Duodenal mucosa (tissue), 2 donors: ENCODE measurements around the gene PEX16.
A peak's percentile ranks its signal among the peaks of the same experiment; 100 is the strongest.

ENCODE experiments used
- H3K27ac ChIP-seq: one replicate; pipeline ENCODE4 v1.7.0; 2013; ENCODE audit warnings: low read depth, low read length
- H3K27me3 ChIP-seq, 2 donors: one replicate each; pipeline ENCODE4 v1.7.0; 2013; ENCODE audit warnings: low read length in 2 of 2, control low read depth in 1 of 2; ENCODE audit not compliant: insufficient read depth in 2 of 2, control insufficient read depth in 1 of 2
- H3K36me3 ChIP-seq, 2 donors: one replicate each; pipeline ENCODE4 v1.7.0; 2013; ENCODE audit warnings: low read length in 2 of 2, control low read depth in 1 of 2; ENCODE audit not compliant: insufficient read depth in 2 of 2, control insufficient read depth in 1 of 2
- H3K4me1 ChIP-seq, 2 donors: one replicate each; pipeline ENCODE4 v1.7.0; 2013; ENCODE audit warnings: low read length in 2 of 2, control low read depth in 1 of 2; ENCODE audit not compliant: insufficient read depth in 2 of 2, control insufficient read depth in 1 of 2
- H3K4me3 ChIP-seq, 2 donors: one replicate each; pipeline ENCODE4 v1.7.0; 2013; ENCODE audit warnings: low read length in 2 of 2, low read depth in 1 of 2
- H3K9ac ChIP-seq, 2 donors: one replicate each; pipeline ENCODE4 v1.7.0; 2013; ENCODE audit warnings: low read length in 2 of 2, low read depth in 1 of 2
- H3K9me3 ChIP-seq, 2 donors: one replicate each; pipeline ENCODE4 v1.7.0; 2013; ENCODE audit warnings: low read length in 2 of 2, control low read depth in 1 of 2; ENCODE audit not compliant: control insufficient read depth in 1 of 2

The PEX16 gene

GRCh38 chr11:45925550-45925949 is 7.9 kb upstream of the PEX16 start:
- H3K4me1 ChIP-seq = peaks cover 11 to 23% of the 10 kb centered on the region in 2 donors
- H3K9me3 ChIP-seq = no peaks in the 10 kb centered on the region
- H3K9ac ChIP-seq = no peak overlapping the region
- H3K36me3 ChIP-seq = no peaks in the 10 kb centered on the region
- H3K27me3 ChIP-seq = peaks cover 7 to 10% of the 10 kb centered on the region in 2 donors
- H3K27ac ChIP-seq = no peak overlapping the region
- no peak overlapping the region for H3K4me3 ChIP-seq

- H3K4me3 ChIP-seq = no peak overlapping the region
- peaks cover 7 to 10% of the 10 kb centered on the region in 2 donors for H3K27me3 ChIP-seq
- no peaks in the 10 kb centered on the region for H3K36me3 ChIP-seq
- no peak overlapping the region for H3K9ac ChIP-seq
- no peak overlapping the region for H3K27ac ChIP-seq
- peaks cover 5 to 17% of the 10 kb centered on the region in 2 donors for H3K4me1 ChIP-seq
- no peaks in the 10 kb centered on the region for H3K9me3 ChIP-seq
These were observed 7.2 kb upstream of the PEX16 start for GRCh38 chr11:45924927-45925326.

GRCh38 chr11:45924036-45924915 is 6.6 kb upstream of the PEX16 start:
- Histone ChIP-seq H3K27me3 (peaks cover 7 to 10% of the 10 kb centered on the region in 2 donors), H3K4me3 (no peak overlapping the region), H3K36me3 (no peaks in the 10 kb centered on the region)

GRCh38 chr11:45922425-45923082 is 4.9 kb upstream of the PEX16 start, which contains the start of gene LARGE2:
Gene LARGE2, plus strand, starts transcription at chr11:45922656. Its CDS starts 227 bp downstream, at chr11:45922883.
- Histone ChIP-seq H3K4me1 (peaks cover 5 to 10% of the 10 kb centered on the region in 2 donors), H3K9ac (no peak within 1 kb of the TSS), H3K36me3 (no peaks in the 10 kb centered on the region), H3K9me3 (no peaks in the 10 kb centered on the region), H3K27ac (peak within 1 kb of the TSS; percentile 22), H3K27me3 (peaks cover 7 to 10% of the 10 kb centered on the region in 2 donors), H3K4me3 (peak within 1 kb of the TSS; percentile 35 to 45)

More at GRCh38 chr11:45924036-45924915, 6.6 kb upstream of the PEX16 start:
- no peak overlapping the region for H3K27ac ChIP-seq
- no peak overlapping the region for H3K9ac ChIP-seq
- no peaks in the 10 kb centered on the region for H3K9me3 ChIP-seq
- H3K4me1 ChIP-seq = peaks cover 0 to 10% of the 10 kb centered on the region in 2 donors

GRCh38 chr11:45921561-45922424 is 4.1 kb upstream of the PEX16 start:
- H3K27me3 ChIP-seq = peaks cover 7 to 10% of the 10 kb centered on the region in 2 donors
- peak overlapping the region; percentile 22 for H3K27ac ChIP-seq
- peaks cover 7 to 17% of the 10 kb centered on the region in 2 donors for H3K4me1 ChIP-seq
- no peaks in the 10 kb centered on the region for H3K9me3 ChIP-seq
- H3K36me3 ChIP-seq = no peaks in the 10 kb centered on the region
- H3K9ac ChIP-seq = no peak overlapping the region
- peak overlapping the region; percentile 29 to 45 for H3K4me3 ChIP-seq

- Histone ChIP-seq H3K4me3 (no peak overlapping the region), H3K27me3 (peaks cover 7 to 10% of the 10 kb centered on the region in 2 donors), H3K4me1 (peaks cover 15 to 26% of the 10 kb centered on the region in 2 donors), H3K9me3 (no peaks in the 10 kb centered on the region), H3K9ac (no peak overlapping the region), H3K36me3 (peaks cover 0 to 6% of the 10 kb centered on the region in 2 donors), H3K27ac (no peak overlapping the region)
These were observed 3.1 kb upstream of the PEX16 start for GRCh38 chr11:45920531-45921477.

- H3K9ac ChIP-seq = no peak overlapping the region
- H3K4me1 ChIP-seq = peaks cover 15 to 27% of the 10 kb centered on the region in 2 donors
- no peak overlapping the region for H3K27ac ChIP-seq
- H3K4me3 ChIP-seq = no peak overlapping the region
- H3K9me3 ChIP-seq = no peaks in the 10 kb centered on the region
- peaks cover 6 to 14% of the 10 kb centered on the region in 2 donors for H3K36me3 ChIP-seq
- peaks cover 7 to 10% of the 10 kb centered on the region in 2 donors for H3K27me3 ChIP-seq
These were observed 2.3 kb upstream of the PEX16 start for GRCh38 chr11:45919806-45920530.

- Histone ChIP-seq H3K4me1 (peaks cover 15 to 27% of the 10 kb centered on the region in 2 donors), H3K4me3 (peak overlapping the region; percentile 87 to 97), H3K27me3 (peaks cover 7 to 10% of the 10 kb centered on the region in 2 donors), H3K9me3 (no peaks in the 10 kb centered on the region), H3K9ac (peak overlapping the region; percentile 89), H3K36me3 (peaks cover 15 to 23% of the 10 kb centered on the region in 2 donors), H3K27ac (no peak overlapping the region)
These were observed 1.4 kb upstream of the PEX16 start for GRCh38 chr11:45918962-45919675.
